Duodenal mucosa (tissue), 2 donors: ENCODE data around the gene KDM8.
"Not testable (repeated sequence)": the region's sequence is repeated elsewhere in the genome, so short reads cannot be mapped to it uniquely, and the experiment has no call there.

Experiments used
- H3K27ac ChIP-seq: one replicate; pipeline ENCODE4 v1.7.0; 2013; ENCODE audit warnings: low read depth, low read length
- H3K27me3 ChIP-seq, 2 donors: one replicate each; pipeline ENCODE4 v1.7.0; 2013; ENCODE audit warnings: low read length in 2 of 2, control low read depth in 1 of 2; ENCODE audit not compliant: insufficient read depth in 2 of 2, control insufficient read depth in 1 of 2
- H3K36me3 ChIP-seq, 2 donors: one replicate each; pipeline ENCODE4 v1.7.0; 2013; ENCODE audit warnings: low read length in 2 of 2, control low read depth in 1 of 2; ENCODE audit not compliant: insufficient read depth in 2 of 2, control insufficient read depth in 1 of 2
- H3K4me1 ChIP-seq, 2 donors: one replicate each; pipeline ENCODE4 v1.7.0; 2013; ENCODE audit warnings: low read length in 2 of 2, control low read depth in 1 of 2; ENCODE audit not compliant: insufficient read depth in 2 of 2, control insufficient read depth in 1 of 2
- H3K4me3 ChIP-seq, 2 donors: one replicate each; pipeline ENCODE4 v1.7.0; 2013; ENCODE audit warnings: low read length in 2 of 2, low read depth in 1 of 2
- H3K9ac ChIP-seq, 2 donors: one replicate each; pipeline ENCODE4 v1.7.0; 2013; ENCODE audit warnings: low read length in 2 of 2, low read depth in 1 of 2
- H3K9me3 ChIP-seq, 2 donors: one replicate each; pipeline ENCODE4 v1.7.0; 2013; ENCODE audit warnings: low read length in 2 of 2, control low read depth in 1 of 2; ENCODE audit not compliant: control insufficient read depth in 1 of 2

KDM8 gene

GRCh38 chr16:27251541-27252205 lies 48.3 kb downstream of the KDM8 start:
- Histone ChIP-seq H3K27ac (no peak overlapping the region), H3K4me1 (peaks cover 6 to 15% of the 10 kb centered on the region in 2 donors), H3K9ac (no peak overlapping the region), H3K36me3 (peaks cover 5 to 8% of the 10 kb centered on the region in 2 donors), H3K9me3 (no peaks in the 10 kb centered on the region), H3K4me3 (no peak overlapping the region), H3K27me3 (no peaks in the 10 kb centered on the region)

GRCh38 chr16:27252206-27252585 lies 48.9 kb downstream of the KDM8 start:
- no peak overlapping the region for H3K27ac ChIP-seq
- H3K36me3 ChIP-seq: peaks cover 5 to 12% of the 10 kb centered on the region in 2 donors
- H3K9ac ChIP-seq: no peak overlapping the region
- no peak overlapping the region for H3K4me3 ChIP-seq
- H3K4me1 ChIP-seq: peaks cover 6 to 15% of the 10 kb centered on the region in 2 donors
- no peaks in the 10 kb centered on the region for H3K9me3 ChIP-seq
- no peaks in the 10 kb centered on the region for H3K27me3 ChIP-seq

- H3K4me1 ChIP-seq: peaks cover 6 to 15% of the 10 kb centered on the region in 2 donors
- no peaks in the 10 kb centered on the region for H3K9me3 ChIP-seq
- H3K4me3 ChIP-seq: no peak overlapping the region
- H3K27ac ChIP-seq: no peak overlapping the region
- no peaks in the 10 kb centered on the region for H3K27me3 ChIP-seq
- H3K36me3 ChIP-seq: peaks cover 5 to 16% of the 10 kb centered on the region in 2 donors
- no peak overlapping the region for H3K9ac ChIP-seq
Measured at GRCh38 chr16:27253526-27253930, 50.2 kb downstream of the KDM8 start.

- H3K4me1 ChIP-seq: peaks cover 6 to 15% of the 10 kb centered on the region in 2 donors
- H3K36me3 ChIP-seq: peaks cover 5 to 16% of the 10 kb centered on the region in 2 donors
- H3K9me3 ChIP-seq: no peaks in the 10 kb centered on the region
- no peak overlapping the region for H3K4me3 ChIP-seq
- H3K9ac ChIP-seq: no peak overlapping the region
- H3K27ac ChIP-seq: no peak overlapping the region
- H3K27me3 ChIP-seq: no peaks in the 10 kb centered on the region
Measured at GRCh38 chr16:27254262-27254811, 51.0 kb downstream of the KDM8 start.

GRCh38 chr16:27256861-27257260 lies 53.5 kb downstream of the KDM8 start:
- H3K4me3 ChIP-seq: no peak overlapping the region
- no peaks in the 10 kb centered on the region for H3K9me3 ChIP-seq
- peaks cover 5 to 16% of the 10 kb centered on the region in 2 donors for H3K36me3 ChIP-seq
- peaks cover 6 to 15% of the 10 kb centered on the region in 2 donors for H3K4me1 ChIP-seq
- no peaks in the 10 kb centered on the region for H3K27me3 ChIP-seq
- H3K9ac ChIP-seq: no peak overlapping the region
- no peak overlapping the region for H3K27ac ChIP-seq

- Histone ChIP-seq H3K27me3 (no peaks in the 10 kb centered on the region), H3K9me3 (no peaks in the 10 kb centered on the region), H3K9ac (no peak overlapping the region), H3K4me3 (no peak overlapping the region), H3K27ac (no peak overlapping the region), H3K36me3 (peaks cover 5 to 16% of the 10 kb centered on the region in 2 donors), H3K4me1 (peaks cover 6 to 15% of the 10 kb centered on the region in 2 donors)
Measured at GRCh38 chr16:27257271-27257670, 53.9 kb downstream of the KDM8 start.

- H3K4me3 ChIP-seq: no peak overlapping the region
- H3K9me3 ChIP-seq: no peaks in the 10 kb centered on the region
- peaks cover 5 to 16% of the 10 kb centered on the region in 2 donors for H3K36me3 ChIP-seq
- H3K4me1 ChIP-seq: peaks cover 6 to 12% of the 10 kb centered on the region in 2 donors
- no peak overlapping the region for H3K9ac ChIP-seq
- no peaks in the 10 kb centered on the region for H3K27me3 ChIP-seq
- H3K27ac ChIP-seq: no peak overlapping the region
Measured at GRCh38 chr16:27258241-27258734, 55.0 kb downstream of the KDM8 start.

GRCh38 chr16:27259710-27260109 lies 56.4 kb downstream of the KDM8 start:
- Histone ChIP-seq H3K4me1 (no peaks in the 10 kb centered on the region), H3K9ac (no peak overlapping the region), H3K27me3 (no peaks in the 10 kb centered on the region), H3K36me3 (peaks cover 5 to 16% of the 10 kb centered on the region in 2 donors), H3K9me3 (no peaks in the 10 kb centered on the region), H3K4me3 (no peak overlapping the region), H3K27ac (no peak overlapping the region)

- H3K27me3 ChIP-seq, H3K4me1 ChIP-seq: not testable (repeated sequence)
Measured at GRCh38 chr16:27262904-27263423, 59.6 kb downstream of the KDM8 start.

GRCh38 chr16:27264151-27264550 lies 60.8 kb downstream of the KDM8 start:
- no peaks in the 10 kb centered on the region for H3K36me3 ChIP-seq
- H3K4me1 ChIP-seq: peaks cover under 1 to 3% of the 10 kb centered on the region in 2 donors
- H3K27me3 ChIP-seq: no peaks in the 10 kb centered on the region
- no peaks in the 10 kb centered on the region for H3K9me3 ChIP-seq
- no peak overlapping the region for H3K9ac ChIP-seq
- no peak overlapping the region for H3K4me3 ChIP-seq
- no peak overlapping the region for H3K27ac ChIP-seq

More at GRCh38 chr16:27262904-27263423, 59.6 kb downstream of the KDM8 start:
- H3K4me3 ChIP-seq, H3K27ac ChIP-seq, H3K9ac ChIP-seq, H3K9me3 ChIP-seq, H3K36me3 ChIP-seq: not testable (repeated sequence)
